ENCODE results near the gene SLC46A2. TPM values are rescaled to one million over a fixed set of nuclear protein-coding genes. Genes with fewer than 3 reads are reported as not detected.

SLC46A2 gene
- total and polyA plus RNA-seq, 2 experiments from 2014 or later, result 0.11 TPM; not detected in 1

- no peak for TF ChIP-seq ZNF462 (CRISPR knock-in tag; IDR thresholded peaks at IDR 0.05)
Observed at GRCh38 chr9:112864982-112865381, 25.7 kb downstream of the SLC46A2 start (continued).

- Mint-ChIP-seq H3K9me3 (peaks cover 6% of the 10 kb centered on the region; the same call in 1 of the 3 replicates), H3K4me3 (no peak overlapping the region), H3K4me1 (peaks cover 7% of the 10 kb centered on the region; the same call in 1 of the 3 replicates), H3K27me3 (ENCODE audit: insufficient read depth, low read depth, poor library complexity) (peaks cover 11% of the 10 kb centered on the region), H3K36me3 (ENCODE audit: low read depth) (peaks cover 18% of the 10 kb centered on the region), H3K27ac (no peak overlapping the region)
- H3K36me3 ChIP-seq (ENCODE audit: insufficient read depth), result no peaks in the 10 kb centered on the region
- H3K27ac ChIP-seq (ENCODE audit: low read depth), result no peak overlapping the region
- DNase-seq (ENCODE audit: low spot score), result peak; percentile 28
- no peaks in the 10 kb centered on the region for H3K27me3 ChIP-seq (ENCODE audit: insufficient read depth)
- H2AFZ ChIP-seq, result no peak overlapping the region
- no peaks in the 10 kb centered on the region for H3K9me2 ChIP-seq (ENCODE audit: insufficient read depth)
- TF ChIP-seq NANOG (IDR thresholded peaks at IDR 0.05; ENCODE audit: borderline replicate concordance) (no peak), CTCF (conservative IDR thresholded peaks at IDR 0.05; ENCODE audit: low read depth in 2 of 2) (peak in 1 of 2 experiments; percentile 18; a peak in 1 of 4 replicates)
- H4K20me1 ChIP-seq (replicated peaks; ENCODE audit: insufficient read depth), result no peaks in the 10 kb centered on the region
- H3F3A ChIP-seq (replicated peaks; ENCODE audit: low read depth), result no peaks in the 10 kb centered on the region
- no peak overlapping the region for H3K4me3 ChIP-seq
- no peaks in the 10 kb centered on the region for H3K79me2 ChIP-seq (replicated peaks; ENCODE audit: insufficient read depth)
- ATAC-seq, result peak; percentile 34
- no peaks in the 10 kb centered on the region for H3K4me1 ChIP-seq (ENCODE audit: insufficient read depth)
- H3K4me2 ChIP-seq, result no peak overlapping the region
Observed at GRCh38 chr9:112864403-112864802, 26.3 kb downstream of the SLC46A2 start.
